CD4-positive, alpha-beta T cell treated with Interleukin-1 beta for 1 hour (primary cell): ENCODE results near the gene CERS1.

Experiments
- DNase-seq, 2 donors: peaks; one replicate each; pipeline ENCODE4 v3.0.0-alpha.2; 2020 to 2022

CERS1 gene

DNA sequence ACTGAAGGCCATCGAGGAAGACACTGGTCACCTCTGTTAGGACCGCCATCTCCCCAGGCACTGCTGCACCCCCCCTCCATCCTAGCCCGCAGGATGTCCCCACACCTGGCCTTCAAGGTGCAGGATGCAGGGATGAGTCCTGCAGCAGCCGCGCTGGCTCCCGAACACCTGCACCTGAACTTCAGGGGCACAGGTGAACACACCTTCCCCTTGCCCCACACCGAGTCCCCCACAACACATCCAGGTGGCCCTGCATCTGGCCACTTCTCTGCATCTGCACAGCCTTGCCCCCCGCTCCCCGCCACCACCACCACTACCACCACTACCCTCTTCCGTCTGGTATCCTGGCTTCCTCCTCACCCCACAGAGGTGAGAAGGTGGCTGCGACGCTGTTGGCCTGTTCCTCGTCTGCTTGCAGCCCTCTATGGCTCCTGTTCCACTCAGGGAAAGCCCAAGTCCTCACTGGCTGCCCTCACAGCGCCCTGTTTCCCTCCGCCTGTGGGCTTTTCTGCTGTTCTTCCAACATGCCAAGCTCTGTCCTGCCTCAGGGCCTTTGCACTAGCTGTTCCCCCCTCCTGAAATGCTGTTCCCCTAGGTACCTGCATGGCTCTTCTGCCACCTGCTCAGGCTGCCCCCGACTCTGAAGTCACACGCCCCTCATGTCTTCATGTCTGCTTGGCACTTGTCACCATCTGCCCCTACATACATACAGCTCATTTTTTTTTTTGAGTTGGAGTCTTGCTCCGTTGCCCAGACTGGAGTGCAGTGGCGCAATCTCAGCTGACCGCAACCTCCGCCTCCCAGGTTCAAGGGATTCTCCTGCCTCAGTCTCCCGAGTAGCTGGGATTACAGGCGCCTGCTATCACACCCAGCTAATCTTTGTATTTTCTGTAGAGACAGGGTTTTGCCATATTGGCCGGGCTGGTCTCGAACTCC is 1.4 kb upstream of the CERS1 start:
- DNase-seq = no peak

DNA sequence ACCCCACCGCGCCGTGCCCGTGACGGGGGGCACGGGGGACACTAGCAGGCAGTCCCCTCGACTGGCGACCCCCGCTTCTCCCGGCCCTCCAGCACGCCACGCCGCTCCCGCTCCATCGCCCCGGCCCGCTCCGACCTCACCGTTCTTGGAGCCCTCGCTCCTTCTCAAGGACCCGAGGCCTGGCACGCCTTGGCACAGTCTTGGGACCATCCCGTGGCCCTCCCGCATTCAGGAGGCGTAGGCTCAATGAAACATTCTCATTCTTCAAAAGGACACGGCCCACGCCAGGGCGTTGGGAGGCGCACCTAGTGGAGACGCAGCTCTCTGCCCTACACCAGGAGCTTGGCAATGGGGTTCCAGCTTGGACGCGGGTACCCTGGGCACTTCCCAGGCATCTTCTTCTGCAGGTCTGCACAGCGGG is 473 bp upstream of the CERS1 start:
- DNase-seq = no peak

DNA sequence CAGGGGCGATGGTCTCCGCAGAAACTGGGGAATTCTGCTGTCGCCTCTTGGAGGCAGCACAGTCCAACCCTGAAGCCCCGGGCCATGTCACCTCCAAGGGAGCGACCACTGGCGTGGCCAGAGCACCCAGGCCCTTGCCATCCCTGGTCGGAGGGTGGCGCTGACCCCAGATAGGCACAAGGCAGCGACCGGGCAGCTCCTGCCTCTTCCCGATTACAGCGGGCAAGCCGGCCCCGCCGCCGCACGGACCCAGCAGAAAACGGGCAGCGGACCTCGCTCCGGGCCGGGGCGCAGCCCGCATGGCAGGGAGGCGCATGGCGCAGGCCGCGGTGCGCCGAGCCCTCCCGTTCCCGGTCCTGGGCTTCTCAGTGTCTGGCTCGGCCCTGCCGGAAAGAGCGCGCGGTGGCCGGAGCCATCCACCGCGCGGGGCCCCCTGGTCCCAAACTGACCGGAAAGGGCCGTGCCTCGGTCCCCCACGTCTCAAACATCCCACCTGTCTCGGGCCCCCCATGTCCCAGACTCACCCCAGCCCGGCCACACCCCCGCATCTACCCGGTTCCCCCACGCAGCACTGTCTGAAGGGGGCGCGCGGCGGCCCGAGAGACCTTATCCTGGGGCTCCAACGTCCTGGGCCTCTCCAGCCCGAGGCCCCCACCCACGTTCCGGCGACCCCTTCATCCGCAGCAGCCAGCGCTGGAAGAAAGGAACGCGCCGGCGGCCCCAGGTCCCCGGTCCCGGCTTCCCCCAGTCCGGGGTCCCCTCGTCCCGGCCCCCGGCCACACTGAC is 727 bp downstream of the CERS1 start:
- no peak for DNase-seq

DNA sequence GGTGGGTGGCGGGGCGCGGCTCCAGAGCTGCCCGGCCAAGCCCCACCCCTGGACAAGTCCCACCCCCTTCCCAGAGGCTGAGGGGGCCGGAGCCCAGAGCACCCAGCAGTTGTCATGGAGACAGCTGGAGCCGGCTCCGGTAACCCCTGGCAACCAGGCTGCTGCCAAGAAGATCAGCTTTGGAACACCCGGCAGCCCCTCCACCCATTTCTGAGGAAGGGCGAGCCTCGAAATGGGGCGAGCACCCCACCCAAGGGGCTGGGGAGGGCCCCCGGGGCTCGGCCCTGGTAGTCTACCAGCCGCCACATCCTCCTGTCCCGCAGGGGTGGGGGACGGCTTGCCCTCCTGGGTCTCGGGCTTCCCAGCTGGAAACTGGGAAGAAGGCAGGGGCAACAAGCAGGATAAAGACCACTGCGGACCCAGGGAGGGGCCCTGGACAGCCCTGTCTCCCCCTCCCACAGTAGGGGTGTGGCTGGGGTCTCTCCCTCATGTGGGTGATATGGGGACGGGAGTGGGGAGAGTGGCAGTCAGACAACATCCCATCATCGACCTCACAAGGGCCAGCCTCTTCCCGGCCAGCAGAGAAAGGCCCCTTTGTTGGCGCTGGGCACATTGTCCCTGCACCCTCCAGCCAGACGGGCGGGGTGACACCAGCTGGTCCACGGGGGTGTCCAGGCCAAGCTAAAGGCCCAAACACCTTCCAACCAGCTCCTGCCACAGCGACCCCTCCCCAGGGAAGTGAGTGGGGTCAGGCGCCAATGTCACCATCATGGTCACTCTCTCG is 1.5 kb downstream of the CERS1 start:
- DNase-seq = no peak

DNA sequence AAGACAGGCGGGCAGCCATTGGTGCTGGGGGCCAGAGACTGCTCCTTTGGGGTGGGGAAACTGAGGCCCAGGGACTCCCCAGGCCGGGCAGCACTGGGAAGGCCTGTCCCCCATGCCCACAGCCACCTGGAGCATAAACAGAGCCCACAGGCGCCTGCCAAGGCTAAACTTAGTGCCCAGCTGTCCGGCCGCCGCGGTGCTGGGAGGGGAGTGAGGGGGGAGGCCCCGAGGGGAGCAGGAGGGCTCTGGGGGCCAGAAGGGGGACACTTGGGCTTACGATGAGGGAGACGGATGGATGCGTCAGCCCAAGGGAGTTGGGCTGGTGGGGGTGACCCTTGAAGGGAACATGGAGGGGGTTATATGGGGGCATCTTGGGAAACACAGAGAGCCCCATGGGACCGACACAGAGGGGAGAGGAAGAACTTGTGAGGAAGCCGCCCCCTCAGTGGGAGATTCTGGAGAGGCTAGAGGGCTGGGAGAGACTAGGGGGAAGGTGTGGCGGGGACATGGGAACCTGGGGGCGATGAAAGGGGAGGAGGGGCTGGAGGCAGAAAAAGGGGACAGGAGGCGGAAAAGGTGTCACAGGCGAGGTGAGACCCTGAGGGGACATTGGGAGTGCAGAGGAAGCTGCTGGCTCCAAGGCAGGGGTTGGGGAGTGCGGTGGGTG is 2.2 kb downstream of the CERS1 start:
- no peak for DNase-seq

DNA sequence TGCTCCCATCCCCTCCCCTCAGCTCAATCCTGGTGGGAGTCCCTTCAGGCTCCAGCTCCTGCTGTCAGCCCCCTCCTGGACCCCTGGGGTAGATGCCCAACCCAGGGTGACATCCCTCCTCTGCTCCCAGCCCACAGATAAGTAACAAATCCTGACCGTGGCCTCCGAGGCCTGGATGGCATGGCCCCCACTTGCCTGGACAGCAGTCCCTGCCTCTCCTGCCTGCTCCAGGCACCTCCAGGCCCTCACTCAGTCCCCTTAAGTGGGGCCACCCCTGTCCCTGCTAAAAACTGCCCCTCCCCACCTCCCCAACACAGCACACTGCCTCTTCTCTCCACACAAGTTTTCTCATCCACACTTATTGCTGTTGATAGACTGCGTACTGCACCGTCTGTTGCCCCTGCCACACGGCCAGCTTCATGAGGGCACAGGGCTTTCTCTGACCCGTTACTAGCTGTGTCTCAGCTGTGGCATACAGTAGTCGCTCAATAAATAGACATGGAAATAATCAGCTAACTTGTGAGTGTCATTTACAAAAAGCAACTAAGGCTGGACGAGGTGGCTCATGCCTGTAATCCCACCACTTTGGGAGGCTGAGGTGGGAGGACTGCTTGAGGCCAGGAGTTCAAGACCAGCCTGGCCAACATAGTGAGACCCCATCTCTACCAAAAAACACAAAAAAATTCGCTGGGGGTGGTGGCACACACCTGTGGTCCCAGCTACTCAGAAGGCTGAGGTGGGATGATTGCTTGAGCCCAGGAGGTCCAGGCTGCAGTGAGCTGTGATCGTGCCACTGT is 5.8 kb downstream of the CERS1 start:
- no peak for DNase-seq

DNA sequence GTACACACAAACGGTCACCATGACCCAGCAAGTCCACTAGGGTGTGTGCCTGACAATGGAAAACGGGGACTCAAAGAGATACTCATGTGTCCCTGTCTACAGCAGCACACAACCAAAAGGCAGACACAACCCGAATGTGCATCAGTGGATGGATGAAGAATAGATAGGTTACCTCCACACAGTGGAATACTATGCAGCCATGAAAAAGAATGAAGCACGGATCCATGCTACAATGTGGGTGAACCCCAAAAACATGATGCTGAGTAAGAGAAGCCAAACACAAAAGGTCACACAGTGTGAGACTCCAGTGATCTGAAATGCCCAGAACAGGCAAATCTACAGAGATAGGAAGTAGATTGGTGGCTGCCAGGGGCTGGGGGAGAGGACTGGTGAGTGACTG is 9.0 kb downstream of the CERS1 start:
- no peak for DNase-seq

DNA sequence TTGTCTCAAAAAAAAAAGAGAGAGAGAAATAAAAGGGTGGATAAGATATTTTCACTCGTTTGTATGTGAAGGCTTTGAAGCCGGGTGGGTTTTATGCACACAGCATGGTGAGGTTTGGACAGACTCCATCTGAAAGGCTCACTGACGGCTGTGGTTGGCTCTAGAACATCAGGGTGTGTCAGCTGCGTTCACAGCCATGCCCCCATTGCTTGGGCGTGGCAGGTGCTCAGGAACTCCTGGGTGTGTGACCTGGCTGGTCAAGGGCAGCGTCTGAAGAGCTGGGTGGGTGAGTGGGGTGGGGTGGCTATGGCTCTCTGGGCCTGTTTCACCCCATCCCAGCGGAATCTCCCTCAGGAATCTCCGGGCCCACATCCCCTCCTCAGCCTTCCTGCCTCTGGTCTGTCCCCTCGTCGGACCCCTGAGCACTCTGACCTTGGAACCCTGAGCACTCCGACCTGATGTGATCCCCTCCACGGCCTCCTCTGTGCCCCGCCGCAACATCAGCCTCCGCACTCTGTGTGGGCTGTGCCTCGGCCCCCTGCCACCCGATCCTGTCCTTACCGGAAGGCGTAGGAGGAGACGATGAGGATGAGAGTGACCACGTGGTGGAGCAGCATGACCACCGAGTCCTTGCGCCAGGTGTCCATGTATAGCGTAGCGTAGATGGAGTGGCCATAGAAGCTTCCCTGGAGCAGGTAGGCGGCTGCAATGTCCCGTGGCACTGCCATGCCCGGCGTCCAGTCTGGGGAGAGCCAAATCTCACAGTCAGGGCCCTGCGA is 12.2 kb downstream of the CERS1 start:
- DNase-seq = no peak

DNA sequence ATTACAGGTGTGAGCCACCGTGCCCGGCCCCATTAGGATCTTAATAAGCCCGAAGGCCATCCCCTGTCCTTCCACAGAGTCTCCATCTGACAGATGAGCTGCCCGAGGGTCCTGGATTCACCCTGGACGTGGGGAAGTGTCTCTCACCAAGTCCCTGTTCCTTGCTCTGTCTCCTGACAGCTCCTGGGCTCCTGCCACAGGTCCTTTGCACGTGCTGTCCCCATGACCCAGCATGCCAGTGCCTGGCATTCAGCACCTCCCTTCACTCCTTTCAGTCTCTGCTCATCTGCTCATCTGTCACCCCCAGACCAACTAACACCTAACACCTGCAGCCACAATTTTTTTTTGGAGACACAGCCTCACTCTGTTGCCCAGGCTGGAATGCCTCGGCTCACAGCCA is 14.5 kb downstream of the CERS1 start:
- no peak for DNase-seq

DNA sequence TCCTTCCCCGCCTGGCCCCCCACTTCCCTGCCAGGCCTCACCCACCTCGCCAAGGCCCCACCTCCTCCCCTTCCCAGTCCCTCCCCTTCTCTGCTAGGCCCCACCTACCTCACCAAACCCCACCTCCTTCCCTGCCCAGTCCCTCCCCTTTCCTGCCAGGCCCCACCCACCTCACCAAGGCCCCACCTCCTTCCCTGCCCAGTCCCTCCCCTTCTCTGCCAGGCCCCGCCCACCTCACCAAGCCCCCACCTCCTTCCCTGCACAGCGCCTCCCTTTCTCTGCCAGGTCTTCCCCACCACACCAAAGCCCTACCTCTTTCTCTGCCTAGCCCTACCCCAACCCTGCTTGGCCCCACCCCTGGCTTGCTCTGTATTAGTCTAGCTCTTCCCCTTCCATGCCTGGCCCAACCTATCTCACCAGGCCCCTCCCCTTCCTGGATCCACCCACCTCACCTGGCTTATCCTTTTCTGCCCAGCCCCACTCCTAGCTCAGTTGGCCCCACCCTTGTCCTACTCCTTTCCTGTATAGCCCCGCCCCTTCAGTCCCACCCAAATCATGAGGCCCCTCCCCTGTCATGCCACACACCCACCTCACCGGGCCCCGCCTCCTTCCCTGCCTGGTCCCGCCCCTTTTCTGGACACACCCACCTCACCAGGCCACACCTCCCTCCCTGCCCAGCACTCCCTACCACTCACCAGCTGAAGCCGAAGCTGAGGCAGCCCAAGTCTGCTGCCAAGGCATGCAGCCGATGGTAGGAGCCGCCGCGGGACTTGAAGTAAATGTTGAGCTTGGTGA is 16.2 kb downstream of the CERS1 start:
- peak; percentile 21 to 26 for DNase-seq

DNA sequence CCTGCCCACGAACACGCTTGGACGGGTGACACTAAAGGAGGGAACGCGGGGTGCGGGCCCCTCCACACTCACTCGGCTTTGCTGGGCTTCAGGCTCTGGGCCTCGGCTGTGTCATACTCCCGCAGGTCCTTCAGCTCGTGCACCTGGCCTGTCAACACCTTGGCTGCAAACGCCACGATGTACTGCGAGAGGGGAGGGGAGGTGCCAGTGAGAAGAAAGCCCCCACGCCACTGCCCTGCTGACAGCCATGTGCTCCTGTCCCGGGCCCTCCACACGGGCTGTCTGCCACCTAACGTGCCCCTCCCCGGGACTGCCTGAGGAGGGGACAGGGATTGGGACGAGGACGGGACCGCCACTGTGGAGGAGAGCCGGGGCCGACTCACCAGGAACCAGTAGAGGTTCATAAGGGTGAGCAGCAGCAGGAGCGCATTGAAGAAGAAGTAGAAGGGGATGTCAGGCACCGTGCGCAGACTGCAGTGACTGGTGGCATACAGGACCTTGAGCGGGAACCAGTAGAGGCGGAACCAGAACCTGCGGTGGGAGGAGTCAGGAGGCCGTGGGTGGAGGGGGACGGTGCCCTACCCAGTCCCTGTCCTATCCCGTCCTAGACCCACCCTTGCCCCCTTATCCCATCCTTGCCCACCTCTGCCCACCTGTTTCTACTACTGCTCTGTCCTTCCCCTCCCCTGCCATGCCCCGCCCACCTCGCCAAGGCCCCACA is 16.9 kb downstream of the CERS1 start:
- no peak for DNase-seq

DNA sequence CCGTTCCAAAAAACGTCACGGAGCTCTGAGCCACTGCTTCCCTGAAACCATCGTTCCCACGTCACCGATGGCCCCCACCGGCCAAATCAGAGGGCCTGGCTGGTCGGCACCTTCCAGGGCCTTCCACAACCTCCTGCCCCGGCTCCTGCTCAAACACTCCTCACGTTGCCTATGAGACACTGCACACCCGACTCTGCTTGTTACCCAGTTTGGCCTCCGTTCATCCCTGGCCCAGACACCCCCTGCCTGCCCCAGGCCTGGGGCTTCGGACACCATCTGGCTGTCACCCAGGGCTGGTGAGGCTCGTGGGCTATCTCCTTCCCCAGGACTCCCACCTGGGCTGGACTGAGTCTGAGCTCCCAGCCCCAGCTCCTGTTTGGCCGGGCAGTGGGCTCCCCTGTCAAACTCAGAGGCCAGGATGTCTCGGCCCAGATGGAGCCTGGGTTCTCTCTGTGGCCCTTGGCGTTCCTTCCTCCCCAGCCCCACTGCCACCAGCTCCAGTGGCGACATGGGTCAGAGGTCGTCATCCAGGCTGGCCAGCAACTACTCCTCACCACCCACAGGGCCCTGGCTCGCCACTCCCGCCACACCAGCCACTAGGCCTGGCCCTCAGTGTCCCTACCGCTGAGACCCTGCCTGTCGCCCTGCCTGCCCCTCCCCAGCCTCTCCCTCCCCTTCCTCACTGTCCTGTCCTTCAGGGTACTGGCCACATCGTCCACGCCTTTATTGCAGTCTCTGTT is 17.7 kb downstream of the CERS1 start:
- no peak for DNase-seq

DNA sequence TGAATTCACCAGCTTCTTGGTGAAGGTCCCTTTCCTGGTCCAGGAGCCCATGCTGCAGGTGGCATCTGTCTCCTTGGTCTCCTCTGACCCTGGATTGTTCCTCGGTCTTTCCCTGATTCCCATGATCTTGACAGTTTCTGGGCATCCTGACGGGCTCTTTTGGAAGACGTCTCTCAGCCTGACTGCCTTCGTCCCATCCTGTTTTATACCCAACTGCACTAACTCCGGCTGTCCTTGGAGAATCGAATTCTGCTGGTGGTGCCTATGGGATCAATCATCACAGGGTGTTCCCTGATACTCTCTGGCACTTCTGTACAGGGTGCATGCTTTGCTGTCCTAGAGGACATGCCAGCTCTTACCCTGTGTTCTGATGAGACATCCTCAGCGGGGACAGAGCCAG is 19.1 kb downstream of the CERS1 start:
- DNase-seq = no peak

DNA sequence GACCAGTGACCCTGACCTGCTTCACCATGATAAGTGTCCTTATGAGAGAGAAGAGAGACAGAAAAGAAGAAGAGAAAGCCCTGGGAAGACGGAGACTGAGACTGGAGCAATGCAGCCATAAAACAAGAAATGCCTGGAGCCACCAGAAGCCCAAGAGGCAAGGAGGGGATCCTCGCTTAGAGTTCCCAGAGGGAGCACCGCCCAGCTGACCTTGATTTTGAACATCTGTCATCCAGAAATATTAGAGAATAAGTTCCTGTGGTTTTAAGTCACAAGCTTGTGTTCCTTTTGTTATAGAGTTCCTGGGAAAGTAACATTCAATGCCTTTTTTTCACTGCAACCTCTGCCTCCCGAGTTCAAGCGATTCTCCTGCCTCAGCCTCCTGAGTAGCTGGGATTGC is 20.2 kb downstream of the CERS1 start:
- DNase-seq = no peak

DNA sequence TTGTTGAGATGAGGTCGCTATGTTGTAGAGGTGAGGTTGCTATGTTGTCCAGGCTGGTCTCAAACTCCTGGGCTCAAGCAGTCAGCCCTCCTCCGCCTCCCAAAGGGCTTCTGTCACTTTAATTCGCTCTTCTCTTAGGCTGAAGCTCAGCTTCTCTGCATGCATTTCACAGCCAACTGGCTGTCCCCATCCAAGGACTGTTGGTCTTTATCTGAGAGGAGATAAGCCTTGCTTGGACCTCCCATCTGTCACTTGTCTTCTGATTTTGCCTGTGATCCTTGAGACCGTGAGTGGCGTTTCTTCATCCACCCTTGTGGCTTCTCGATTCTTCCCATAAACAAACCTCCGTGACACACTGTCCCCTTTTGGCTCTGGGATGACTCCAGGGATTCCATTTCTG is 24.4 kb downstream of the CERS1 start:
- DNase-seq = no peak

DNA sequence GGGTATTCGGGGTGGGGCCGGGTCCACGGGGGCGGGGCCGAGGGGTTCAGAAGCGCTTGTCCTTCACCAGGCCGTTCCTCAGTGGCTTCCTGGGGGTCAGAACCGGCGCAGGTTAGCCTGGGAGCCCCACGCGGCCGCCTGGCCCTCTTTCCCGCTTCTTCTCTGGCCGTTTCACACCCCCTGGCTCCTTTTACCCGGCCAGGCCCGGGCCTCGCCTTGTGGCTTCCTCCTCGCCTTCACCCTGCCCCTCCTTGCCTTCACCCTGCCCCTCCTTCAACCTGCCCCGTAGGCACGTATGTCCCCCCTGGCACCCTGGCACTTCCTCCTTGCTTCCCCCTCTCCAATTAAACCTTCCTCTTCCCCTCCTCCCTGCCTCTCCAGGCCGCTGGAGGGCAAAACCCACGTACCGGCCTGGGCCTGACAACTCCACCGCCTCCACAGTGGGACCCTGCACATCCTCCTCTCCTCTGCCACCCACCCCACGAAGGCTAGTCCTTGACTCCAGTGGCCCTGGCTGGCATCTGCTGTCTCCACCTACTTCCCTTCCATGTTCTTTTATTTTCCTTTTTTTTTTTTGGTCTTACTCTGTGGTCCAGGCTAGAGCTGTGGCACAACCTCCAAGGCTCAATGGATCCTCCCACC is 25.3 kb downstream of the CERS1 start:
- no peak for DNase-seq

DNA sequence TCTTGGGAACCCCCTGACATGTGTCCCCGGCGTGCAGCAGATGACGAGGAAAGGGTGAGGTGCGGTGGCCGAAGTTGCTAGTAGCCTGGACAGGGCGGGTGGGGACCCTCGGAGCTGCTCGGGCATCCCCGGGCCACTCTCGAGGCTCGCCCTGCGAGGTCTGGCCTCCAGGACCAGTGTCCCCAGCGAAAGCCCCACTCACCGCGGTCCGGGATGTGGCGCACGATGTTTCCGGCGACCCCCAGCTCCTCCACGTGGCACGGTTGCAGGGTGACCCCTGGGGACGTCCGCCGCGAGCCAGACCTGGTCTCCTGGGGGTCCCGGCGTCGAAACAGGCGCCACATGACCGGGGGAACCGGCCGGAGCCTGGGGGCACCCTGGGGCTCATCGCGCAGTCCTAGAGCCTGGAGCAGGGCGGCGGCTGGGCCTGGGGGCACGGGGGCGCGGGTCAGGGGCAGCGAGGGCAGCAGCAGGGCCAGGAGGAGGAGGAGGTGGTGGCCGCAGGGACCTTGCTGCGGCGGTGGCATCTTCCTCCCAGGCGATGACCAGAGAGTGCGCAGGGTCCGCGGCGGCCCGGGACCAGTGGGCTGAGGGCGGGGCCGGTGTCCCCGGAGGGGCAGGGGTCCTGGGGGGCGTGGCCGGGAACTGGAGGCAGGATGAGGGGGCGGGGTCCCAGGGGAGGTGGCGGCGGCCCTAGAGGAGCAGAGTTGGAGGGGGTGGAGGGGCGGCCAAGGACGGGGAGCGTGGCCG is 26.0 kb downstream of the CERS1 start:
- no peak for DNase-seq
